Measurements from ENCODE around the gene RBBP7.

GRCh38 chrX:16917120-16917519 lies 47.0 kb upstream of the RBBP7 start:
- no peak for TF ChIP-seq POLR2AphosphoS5 (IDR thresholded peaks at IDR 0.05; ENCODE audit: low read depth, low read length)
- no peak for TF ChIP-seq ZNF274 (IDR thresholded peaks at IDR 0.05; ENCODE audit: low read depth, low read length)
- TF ChIP-seq EZH2 (IDR thresholded peaks at IDR 0.05), result no peak
- no peak for TF ChIP-seq SRF (IDR thresholded peaks at IDR 0.05; ENCODE audit: low read depth)
- no peak for TF ChIP-seq REST (IDR thresholded peaks at IDR 0.05; ENCODE audit: low read depth)
- TF ChIP-seq CEBPB (IDR thresholded peaks at IDR 0.05; ENCODE audit: low read depth), result no peak
- TF ChIP-seq FOSL1 (IDR thresholded peaks at IDR 0.05; ENCODE audit: low read depth), result no peak
- TF ChIP-seq CTCF (IDR thresholded peaks at IDR 0.05 in 2 of 3, conservative IDR thresholded peaks at IDR 0.05 in 1 of 3; ENCODE audit: borderline replicate concordance in 1 of 3, insufficient read depth in 1 of 3, low read depth in 2 of 3, low read length in 2 of 3), result no peak
- no peak for TF ChIP-seq ZFX (IDR thresholded peaks at IDR 0.05)
- TF ChIP-seq EGR1 (IDR thresholded peaks at IDR 0.05; ENCODE audit: low read depth), result no peak
- no peak for TF ChIP-seq POLR2A (IDR thresholded peaks at IDR 0.05; ENCODE audit: borderline replicate concordance, extremely low read depth, insufficient read depth, insufficient read length)
- no peak for TF ChIP-seq MAX (IDR thresholded peaks at IDR 0.05)
- no peak for TF ChIP-seq EZH2phosphoT487 (IDR thresholded peaks at IDR 0.05; ENCODE audit: borderline replicate concordance)

Measured in HCT116 (cell line).